ENCODE results near the gene ZNF830.

Gene ZNF830

DNA sequence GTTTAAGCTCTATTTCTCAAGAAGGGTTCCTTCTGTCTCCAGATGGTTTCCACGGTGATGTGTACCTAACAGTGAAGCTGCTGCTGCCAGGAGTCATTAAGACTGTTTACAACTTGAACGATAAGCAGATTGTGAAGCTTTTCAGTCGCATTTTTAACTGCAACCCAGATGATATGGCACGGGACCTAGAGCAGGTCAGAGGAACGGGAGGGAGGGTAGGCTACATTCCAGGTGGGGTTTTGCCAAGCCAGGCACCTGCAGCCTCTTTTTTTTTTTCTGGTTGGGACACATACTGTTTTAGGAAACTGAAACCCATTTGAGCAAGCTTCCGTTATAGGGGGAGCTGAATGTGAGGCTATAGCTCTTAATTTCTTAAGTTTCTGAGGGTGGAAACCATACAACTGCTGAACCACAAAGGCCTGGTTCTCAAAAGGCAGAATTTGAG lies 29.6 kb downstream of the ZNF830 start:
- peak; percentile 43 for DNase-seq (ENCODE audit: low spot score)
- no peak for TF ChIP-seq CTCF (IDR thresholded peaks at IDR 0.05; ENCODE audit: borderline replicate concordance, control extremely low read depth, extremely low read depth, insufficient read depth, missing control alignments)
- in situ Hi-C loops (cut with MboI; ENCODE audit: low sequenced_read_pairs, unreplicated experiment): no loop called here

GRCh38 chr17:34991606-34992005 lies 30.3 kb downstream of the ZNF830 start:
- no peak for DNase-seq (ENCODE audit: low spot score)
- in situ Hi-C loops (cut with MboI; ENCODE audit: low sequenced_read_pairs, unreplicated experiment): no loop called here
- TF ChIP-seq CTCF (IDR thresholded peaks at IDR 0.05; ENCODE audit: borderline replicate concordance, control extremely low read depth, extremely low read depth, insufficient read depth, missing control alignments): no peak

DNA sequence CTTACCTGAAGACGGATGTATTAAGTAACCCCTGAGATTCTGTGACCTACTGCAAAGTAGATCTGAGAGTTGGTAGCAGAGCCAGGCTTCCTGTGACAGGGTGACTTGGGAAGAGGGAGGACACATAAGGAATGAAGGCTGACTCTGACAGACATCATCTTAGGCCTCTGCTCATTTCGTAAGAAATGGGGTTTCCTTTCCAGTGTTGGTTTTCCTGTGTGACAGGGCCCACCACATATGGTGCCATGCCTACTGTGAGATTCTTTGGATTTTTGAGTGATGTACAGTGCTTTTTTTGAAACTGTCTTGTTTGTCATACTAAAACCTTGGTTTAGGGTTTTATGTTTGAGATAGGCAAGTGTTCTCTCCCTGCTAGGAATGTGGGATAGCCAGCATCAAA lies 31.7 kb downstream of the ZNF830 start:
- in situ Hi-C loops (cut with MboI; ENCODE audit: low sequenced_read_pairs, unreplicated experiment): no loop called here
- no peak for TF ChIP-seq CTCF (IDR thresholded peaks at IDR 0.05; ENCODE audit: borderline replicate concordance, control extremely low read depth, extremely low read depth, insufficient read depth, missing control alignments)
- DNase-seq (ENCODE audit: low spot score): no peak

- DNase-seq (ENCODE audit: low spot score): no peak
- in situ Hi-C loops (cut with MboI; ENCODE audit: low sequenced_read_pairs, unreplicated experiment): loop anchor here (5.0 kb wide), 1 partner anchor 121 kb away; the partner anchor contains the start of gene RAD51D
- no peak for TF ChIP-seq CTCF (IDR thresholded peaks at IDR 0.05; ENCODE audit: borderline replicate concordance, control extremely low read depth, extremely low read depth, insufficient read depth, missing control alignments)
These were observed 35.3 kb downstream of the ZNF830 start for GRCh38 chr17:34996422-34997285.

GRCh38 chr17:34997355-34997862 lies 36.1 kb downstream of the ZNF830 start:
- in situ Hi-C loops (cut with MboI; ENCODE audit: low sequenced_read_pairs, unreplicated experiment): loop anchor here (5.0 kb wide), 1 partner anchor 120 kb away; the partner anchor contains the start of gene RAD51D
- no peak for TF ChIP-seq CTCF (IDR thresholded peaks at IDR 0.05; ENCODE audit: borderline replicate concordance, control extremely low read depth, extremely low read depth, insufficient read depth, missing control alignments)
- no peak for DNase-seq (ENCODE audit: low spot score)

DNA sequence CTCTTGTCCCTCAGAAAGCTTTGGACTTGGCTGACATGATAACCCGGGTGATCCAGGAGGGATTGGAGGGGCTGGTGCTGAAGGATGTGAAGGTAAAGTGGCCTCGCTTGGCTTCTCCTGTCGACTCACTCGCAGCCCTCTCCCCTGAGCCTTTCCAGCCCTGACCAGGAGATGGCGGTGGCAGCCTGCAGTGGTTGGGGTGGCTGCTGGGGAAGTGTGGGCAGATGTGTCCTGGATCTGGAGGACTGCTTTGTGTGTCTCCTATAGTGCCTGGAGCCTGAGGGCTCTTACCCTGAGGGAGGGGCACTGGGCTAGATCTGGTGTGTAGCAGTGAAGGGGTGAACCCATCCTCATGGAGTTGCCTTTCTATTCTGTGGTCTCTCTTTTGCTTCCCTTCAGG lies 36.9 kb downstream of the ZNF830 start:
- in situ Hi-C loops (cut with MboI; ENCODE audit: low sequenced_read_pairs, unreplicated experiment): loop anchor here (5.0 kb wide), 1 partner anchor 119 kb away; the partner anchor contains the start of gene RAD51D
- DNase-seq (ENCODE audit: low spot score): peak; percentile 89
- peak; percentile 94 for TF ChIP-seq CTCF (IDR thresholded peaks at IDR 0.05; ENCODE audit: borderline replicate concordance, control extremely low read depth, extremely low read depth, insufficient read depth, missing control alignments)

All from GM13976 (cell line).